A673 (cell line): ENCODE data around the gene SRCAP.
"Not testable (repeated sequence)": the region's sequence is repeated elsewhere in the genome, so short reads cannot be mapped to it uniquely, and the experiment has no call there.

Experiments
- CTCF ChIP-seq: fragments of 300-800, 200-600 bp; sonication (generic); conservative IDR thresholded peaks from 2 replicates; pipeline ENCODE4 v1.5.1; 2017; ENCODE audit warnings: low read depth, mild to moderate bottlenecking, antibody characterized with exemption, low read length, moderate library complexity, mixed read lengths
- EZH2 ChIP-seq: fragments of 200-600 bp; sonication (generic); IDR thresholded peaks from 2 replicates; pipeline ENCODE4 v1.6.1; 2017; ENCODE audit warnings: borderline replicate concordance, low read depth, mild to moderate bottlenecking, mixed read lengths, antibody characterized with exemption, low read length; ENCODE audit not compliant: poor library complexity, severe bottlenecking

DNA sequence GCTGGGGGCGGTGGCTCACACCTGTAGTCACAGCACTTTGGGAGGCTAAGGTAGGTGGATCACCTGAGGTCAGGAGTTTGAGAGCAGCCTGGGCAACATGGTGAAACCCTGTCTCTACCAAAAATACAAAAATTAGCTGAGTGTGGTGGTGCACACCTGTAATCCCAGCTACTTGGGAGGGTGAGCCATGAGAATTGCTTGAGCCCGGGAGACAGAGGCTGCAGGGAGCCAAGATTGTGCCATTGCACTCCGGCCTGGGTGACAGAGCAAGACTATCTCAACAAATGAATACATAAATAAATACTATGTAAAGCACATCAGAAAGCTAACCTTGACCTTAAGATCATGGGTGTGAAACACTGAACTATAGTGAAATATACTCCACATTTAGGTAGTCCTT, 2.3 kb upstream of the SRCAP start:
- not testable (repeated sequence) for TF ChIP-seq CTCF, EZH2
